Loucy (cell line): ENCODE data around the gene BICD1.

Experiments used
- H2AFZ ChIP-seq: fragments of 200-600 bp; sonication (generic); 2 replicates; pipeline ENCODE4 v1.6.0; 2016; ENCODE audit warnings: antibody characterized with exemption, mild to moderate bottlenecking, low read length, moderate library complexity
- H3F3A ChIP-seq: fragments of 200-600 bp; 2 replicates; pipeline ENCODE4 v1.6.0; 2016; ENCODE audit warnings: antibody characterized with exemption, low read depth, mild to moderate bottlenecking
- H3K27me3 ChIP-seq: fragments of 200-600 bp; sonication (generic); 2 replicates; pipeline ENCODE4 v1.6.1; 2014; ENCODE audit warnings: low read length, mild to moderate bottlenecking; ENCODE audit not compliant: insufficient read depth, poor library complexity, severe bottlenecking
- H3K36me3 ChIP-seq: fragments of 200-600 bp; sonication (generic); 2 replicates; pipeline ENCODE4 v1.6.1; 2016; ENCODE audit warnings: low read length; ENCODE audit not compliant: insufficient read depth
- H3K4me1 ChIP-seq: fragments of 200-600 bp; sonication (generic); 2 replicates; pipeline ENCODE4 v1.5.1; 2014; ENCODE audit warnings: low read length, mild to moderate bottlenecking; ENCODE audit not compliant: insufficient read depth, poor library complexity, severe bottlenecking
- H3K4me2 ChIP-seq: fragments of 200-600 bp; sonication (generic); 2 replicates; pipeline ENCODE4 v1.6.0; 2014; ENCODE audit warnings: antibody characterized with exemption, low read length, low read depth, mild to moderate bottlenecking; ENCODE audit not compliant: poor library complexity, severe bottlenecking
- H3K4me3 ChIP-seq: fragments of 200-600 bp; sonication (generic); 2 replicates; pipeline ENCODE4 v1.5.1; 2014; ENCODE audit warnings: low read length, mild to moderate bottlenecking, mixed read lengths; ENCODE audit not compliant: poor library complexity, severe bottlenecking
- H3K79me2 ChIP-seq: fragments of 200-600 bp; sonication (generic); 2 replicates; pipeline ENCODE4 v1.6.1; 2014; ENCODE audit warnings: low read length; ENCODE audit not compliant: insufficient read depth
- H3K9ac ChIP-seq: fragments of 200-600 bp; sonication (generic); 2 replicates; pipeline ENCODE4 v1.6.0; 2014; ENCODE audit warnings: mild to moderate bottlenecking, low read depth, low read length, moderate library complexity; ENCODE audit not compliant: poor library complexity, severe bottlenecking
- H3K9me2 ChIP-seq: fragments of 200-600 bp; sonication (generic); replicated peaks from 2 replicates; pipeline ENCODE4 v1.6.1; 2016; ENCODE audit warnings: low read depth, low read length, mixed read lengths
- H3K9me3 ChIP-seq: fragments of 200-600 bp; sonication (generic); 2 replicates; pipeline ENCODE4 v1.6.1; 2014; ENCODE audit warnings: mild to moderate bottlenecking, antibody characterized with exemption, low read length, low read depth; ENCODE audit not compliant: insufficient read depth
- H4K20me1 ChIP-seq: fragments of 200-600 bp; sonication (generic); 2 replicates; pipeline ENCODE4 v1.6.0; 2014; ENCODE audit warnings: antibody characterized with exemption, low read length, mild to moderate bottlenecking; ENCODE audit not compliant: insufficient read depth, poor library complexity, severe bottlenecking
- EZH2phosphoT487 ChIP-seq: fragments of 200-600 bp; IDR thresholded peaks from 2 replicates; pipeline ENCODE4 v1.6.1; 2018; ENCODE audit warnings: antibody characterized with exemption, mild to moderate bottlenecking, moderate library complexity, borderline replicate concordance
- TF ChIP-seq, protein P1 (sequence below): fragments of 200-600 bp; sonication (generic); conservative IDR thresholded peaks from 2 replicates; pipeline ENCODE4 v1.5.1; 2014; ENCODE audit warnings: mild to moderate bottlenecking, antibody characterized with exemption, low read length

The BICD1 gene

DNA sequence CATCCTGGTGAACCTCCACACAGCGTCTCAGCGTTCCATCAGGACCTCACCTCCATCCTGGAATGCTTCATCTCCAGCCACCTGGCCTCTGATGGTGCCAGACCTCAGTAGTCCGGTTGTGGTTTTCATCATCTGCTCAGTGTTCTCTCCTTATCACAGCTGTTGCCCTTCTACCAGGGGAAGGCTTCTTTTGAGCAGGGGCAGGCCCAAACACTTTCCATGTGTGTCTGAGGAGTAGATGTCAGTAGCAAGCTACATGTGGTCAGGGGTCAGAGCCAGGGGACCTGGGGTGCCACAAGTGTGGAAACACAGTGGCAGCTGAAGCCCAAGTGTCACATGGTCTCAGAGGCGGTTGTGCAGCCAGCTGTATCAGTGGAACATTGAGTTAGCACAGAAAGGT lies 262.6 kb downstream of the BICD1 start:
- Histone ChIP-seq H3K9me2 (no peaks in the 10 kb centered on the region), H3K9ac (no peak overlapping the region), H2AFZ (no peak overlapping the region), H4K20me1 (no peaks in the 10 kb centered on the region), H3K27me3 (no peaks in the 10 kb centered on the region), H3K4me1 (no peaks in the 10 kb centered on the region), H3K4me3 (no peak overlapping the region), H3K36me3 (no peaks in the 10 kb centered on the region), H3K4me2 (no peak overlapping the region), H3K79me2 (no peaks in the 10 kb centered on the region), H3K9me3 (no peaks in the 10 kb centered on the region), H3F3A (no peaks in the 10 kb centered on the region)
- TF ChIP-seq EZH2phosphoT487: no peak
- TF ChIP-seq, protein P1, sequence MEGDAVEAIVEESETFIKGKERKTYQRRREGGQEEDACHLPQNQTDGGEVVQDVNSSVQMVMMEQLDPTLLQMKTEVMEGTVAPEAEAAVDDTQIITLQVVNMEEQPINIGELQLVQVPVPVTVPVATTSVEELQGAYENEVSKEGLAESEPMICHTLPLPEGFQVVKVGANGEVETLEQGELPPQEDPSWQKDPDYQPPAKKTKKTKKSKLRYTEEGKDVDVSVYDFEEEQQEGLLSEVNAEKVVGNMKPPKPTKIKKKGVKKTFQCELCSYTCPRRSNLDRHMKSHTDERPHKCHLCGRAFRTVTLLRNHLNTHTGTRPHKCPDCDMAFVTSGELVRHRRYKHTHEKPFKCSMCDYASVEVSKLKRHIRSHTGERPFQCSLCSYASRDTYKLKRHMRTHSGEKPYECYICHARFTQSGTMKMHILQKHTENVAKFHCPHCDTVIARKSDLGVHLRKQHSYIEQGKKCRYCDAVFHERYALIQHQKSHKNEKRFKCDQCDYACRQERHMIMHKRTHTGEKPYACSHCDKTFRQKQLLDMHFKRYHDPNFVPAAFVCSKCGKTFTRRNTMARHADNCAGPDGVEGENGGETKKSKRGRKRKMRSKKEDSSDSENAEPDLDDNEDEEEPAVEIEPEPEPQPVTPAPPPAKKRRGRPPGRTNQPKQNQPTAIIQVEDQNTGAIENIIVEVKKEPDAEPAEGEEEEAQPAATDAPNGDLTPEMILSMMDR: no peak

DNA sequence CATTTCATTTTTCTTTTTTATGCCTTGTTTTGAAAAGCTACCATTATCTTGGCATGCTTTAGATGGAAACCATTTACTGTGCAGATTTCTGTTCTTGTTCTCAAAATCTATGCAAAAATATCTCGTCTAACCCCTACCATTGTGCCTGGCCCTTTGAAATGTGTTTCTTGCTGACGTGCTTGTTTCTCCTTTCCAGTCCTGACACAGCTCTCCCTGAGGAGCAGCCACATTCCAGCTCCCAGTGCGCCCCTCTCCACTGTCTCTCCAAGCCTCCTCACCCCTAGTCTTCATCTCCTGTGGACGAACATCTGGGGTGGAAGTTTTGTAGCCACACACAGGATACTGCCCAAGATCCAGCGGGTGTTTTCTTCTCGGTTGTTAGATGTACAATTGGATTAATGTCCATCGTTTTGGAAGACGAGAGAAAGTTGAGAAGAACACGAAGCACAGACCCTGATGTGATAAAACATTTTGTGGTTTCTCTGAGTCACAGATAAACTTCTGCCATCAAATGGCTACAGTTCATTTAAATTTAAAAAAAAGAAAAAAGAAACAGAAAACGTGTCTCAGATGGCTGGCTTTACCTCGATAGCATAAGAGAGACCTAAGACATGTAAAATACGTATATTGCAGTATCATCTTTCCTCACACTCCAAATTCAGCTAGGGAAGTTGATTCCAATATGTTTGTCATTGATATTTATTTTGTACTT lies 270.9 kb downstream of the BICD1 start:
- H3K27me3 ChIP-seq: no peaks in the 10 kb centered on the region
- H3F3A ChIP-seq: no peaks in the 10 kb centered on the region
- no peaks in the 10 kb centered on the region for H3K9me3 ChIP-seq
- no peaks in the 10 kb centered on the region for H3K4me1 ChIP-seq
- no peaks in the 10 kb centered on the region for H3K79me2 ChIP-seq
- no peak overlapping the region for H3K4me3 ChIP-seq
- no peaks in the 10 kb centered on the region for H3K9me2 ChIP-seq
- no peaks in the 10 kb centered on the region for H3K36me3 ChIP-seq
- TF ChIP-seq EZH2phosphoT487: no peak
- TF ChIP-seq, protein P1: no peak
- no peak overlapping the region for H2AFZ ChIP-seq
- no peak overlapping the region for H3K9ac ChIP-seq
- H3K4me2 ChIP-seq: no peak overlapping the region
- no peaks in the 10 kb centered on the region for H4K20me1 ChIP-seq

DNA sequence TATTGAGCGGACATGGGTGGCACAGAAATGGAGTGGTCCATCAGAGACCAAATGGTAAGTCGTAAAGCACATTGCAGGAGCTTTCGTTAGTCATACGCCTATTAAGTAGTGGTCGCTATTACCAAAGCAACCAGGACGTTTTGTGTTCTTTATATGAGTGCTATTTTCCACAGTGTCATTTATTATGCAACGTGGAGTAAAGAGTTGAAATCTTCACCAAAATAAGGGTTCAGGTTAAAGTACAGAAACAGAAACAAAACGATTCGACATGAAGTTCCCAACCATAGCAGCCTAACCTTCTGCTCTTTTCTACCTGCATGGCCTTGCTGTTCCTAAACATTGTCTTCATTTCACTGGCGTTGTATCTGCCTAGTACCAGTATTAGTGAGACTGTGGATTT lies 272.6 kb downstream of the BICD1 start:
- Histone ChIP-seq H3F3A (peaks cover 2% of the 10 kb centered on the region; the same call in 1 of the 2 replicates), H3K27me3 (no peaks in the 10 kb centered on the region), H3K4me2 (no peak overlapping the region), H3K9me2 (no peaks in the 10 kb centered on the region), H3K4me3 (no peak overlapping the region), H2AFZ (no peak overlapping the region), H3K4me1 (no peaks in the 10 kb centered on the region), H3K36me3 (no peaks in the 10 kb centered on the region), H3K9ac (no peak overlapping the region), H4K20me1 (no peaks in the 10 kb centered on the region), H3K79me2 (no peaks in the 10 kb centered on the region), H3K9me3 (no peaks in the 10 kb centered on the region)
- no peak for TF ChIP-seq EZH2phosphoT487
- TF ChIP-seq, protein P1: no peak
